Germinal center (tissue), 1 donor: ENCODE measurements around the gene AJM1.
"Not testable (repeated sequence)": the region's sequence is repeated elsewhere in the genome, so short reads cannot be mapped to it uniquely, and the experiment has no call there.

Experiments used
- DNase-seq: peaks from one replicate; pipeline ENCODE4 v3.0.0; 2012; ENCODE audit warnings: mixed read lengths, low spot score

Gene AJM1

GRCh38 chr9:136831720-136832104 lies 10.6 kb upstream of the AJM1 start:
- no peak for DNase-seq

DNA sequence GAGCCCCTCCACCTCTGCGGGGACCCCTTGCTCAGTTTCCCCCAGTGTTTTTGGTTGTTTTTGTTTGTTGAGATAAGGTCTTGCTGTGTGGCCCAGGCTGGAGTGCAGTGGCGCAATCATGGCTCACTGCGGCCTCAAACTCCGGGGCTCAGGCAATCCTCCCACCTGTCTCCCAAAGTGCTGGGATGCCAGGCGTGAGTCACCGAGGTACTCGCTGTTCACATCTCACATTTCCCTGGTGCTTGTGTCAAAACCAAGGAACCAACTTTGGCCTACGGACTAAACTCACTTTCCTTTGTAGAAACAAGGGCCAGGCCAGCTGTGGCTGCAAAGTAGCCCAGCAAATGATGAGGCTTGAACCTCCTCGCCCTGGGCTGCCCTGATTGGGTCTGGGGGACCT lies 9.7 kb upstream of the AJM1 start:
- DNase-seq: no peak

DNA sequence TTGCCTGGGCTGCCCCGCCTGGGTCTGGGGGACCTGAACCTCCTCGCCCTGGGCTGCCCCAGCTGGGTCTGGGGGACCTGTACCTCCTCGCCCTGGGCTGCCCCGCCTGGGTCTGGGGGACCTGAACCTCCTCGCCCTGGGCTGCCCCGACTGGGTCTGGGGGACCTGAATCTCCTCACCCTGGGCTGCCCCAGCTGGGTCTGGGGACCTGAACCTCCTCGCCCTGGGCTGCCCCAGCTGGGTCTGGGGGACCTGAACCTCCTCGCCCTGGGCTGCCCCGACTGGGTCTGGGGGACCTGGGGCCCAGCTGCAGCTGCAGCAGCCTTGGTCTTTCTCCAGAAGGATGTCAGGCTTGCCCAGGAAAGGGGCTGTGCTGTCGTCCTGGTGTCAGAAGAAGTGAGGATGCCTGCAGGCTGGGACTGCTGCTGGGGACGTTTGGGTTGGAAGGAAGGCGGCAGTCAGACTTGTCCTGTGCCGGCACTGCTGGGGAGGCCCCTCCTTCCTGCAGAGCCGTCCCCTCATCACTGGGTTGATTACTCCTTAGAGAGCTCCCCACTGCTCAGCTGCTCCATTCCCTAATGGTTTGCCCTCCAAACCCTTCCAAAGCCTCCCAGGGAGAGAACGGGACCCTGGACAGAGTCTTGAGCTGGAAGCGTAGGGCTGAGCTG lies 8.8 kb upstream of the AJM1 start:
- not testable (repeated sequence) for DNase-seq

- no peak for DNase-seq
Measured at GRCh38 chr9:136835162-136835931, 6.9 kb upstream of the AJM1 start.

- DNase-seq: no peak
Measured at GRCh38 chr9:136835932-136836904, 6.1 kb upstream of the AJM1 start.

DNA sequence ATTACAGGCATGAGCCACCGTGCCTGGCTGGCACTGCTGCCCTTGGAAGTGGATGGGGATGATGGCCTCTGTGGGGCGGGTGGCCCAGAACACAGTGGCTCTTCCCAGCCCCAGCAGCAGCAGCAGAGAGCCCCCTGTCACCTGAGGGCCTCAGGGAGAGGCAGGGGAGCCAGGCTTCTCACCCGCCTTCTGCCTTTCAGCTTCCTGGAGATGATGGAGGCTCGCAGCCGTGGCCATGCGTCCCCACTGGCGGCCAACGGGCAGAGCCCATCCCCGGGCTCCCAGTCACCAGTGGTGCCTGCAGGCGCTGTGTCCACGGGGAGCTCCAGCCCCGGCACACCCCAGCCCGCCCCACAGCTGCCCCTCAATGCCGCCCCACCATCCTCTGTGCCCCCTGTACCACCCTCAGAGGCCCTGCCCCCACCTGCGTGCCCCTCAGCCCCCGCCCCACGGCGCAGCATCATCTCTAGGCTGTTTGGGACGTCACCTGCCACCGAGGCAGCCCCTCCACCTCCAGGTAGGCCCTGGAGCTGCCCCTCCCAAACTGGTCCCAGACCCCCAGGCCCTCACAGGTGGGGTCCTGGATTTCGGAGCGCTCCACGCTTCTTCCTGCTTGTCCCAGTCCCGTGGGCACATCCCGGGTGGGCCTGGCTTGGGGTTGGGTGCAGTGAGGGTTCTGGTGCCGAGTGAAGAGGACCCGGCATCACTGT lies 5.0 kb upstream of the AJM1 start:
- no peak for DNase-seq

DNA sequence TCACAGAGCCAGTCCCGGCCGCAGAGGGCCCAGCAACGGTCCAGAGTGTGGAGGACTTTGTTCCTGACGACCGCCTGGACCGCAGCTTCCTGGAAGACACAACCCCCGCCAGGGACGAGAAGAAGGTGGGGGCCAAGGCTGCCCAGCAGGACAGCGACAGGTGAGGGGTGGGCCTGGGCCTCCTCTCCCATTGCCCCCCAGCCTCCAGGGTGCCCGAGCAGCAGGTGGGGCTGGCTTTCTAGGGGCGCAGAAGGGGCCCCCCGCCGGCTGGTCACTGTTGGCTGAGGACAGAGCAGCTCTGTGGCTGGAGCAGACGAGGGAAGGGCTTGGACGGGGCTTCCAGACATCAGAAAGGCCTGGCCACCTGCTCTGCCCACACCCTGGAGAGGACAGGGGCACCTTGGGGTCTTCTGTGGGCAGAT lies 4.4 kb upstream of the AJM1 start:
- DNase-seq: not testable (repeated sequence)

- no peak for DNase-seq
Measured at GRCh38 chr9:136838314-136839228, 3.7 kb upstream of the AJM1 start.

DNA sequence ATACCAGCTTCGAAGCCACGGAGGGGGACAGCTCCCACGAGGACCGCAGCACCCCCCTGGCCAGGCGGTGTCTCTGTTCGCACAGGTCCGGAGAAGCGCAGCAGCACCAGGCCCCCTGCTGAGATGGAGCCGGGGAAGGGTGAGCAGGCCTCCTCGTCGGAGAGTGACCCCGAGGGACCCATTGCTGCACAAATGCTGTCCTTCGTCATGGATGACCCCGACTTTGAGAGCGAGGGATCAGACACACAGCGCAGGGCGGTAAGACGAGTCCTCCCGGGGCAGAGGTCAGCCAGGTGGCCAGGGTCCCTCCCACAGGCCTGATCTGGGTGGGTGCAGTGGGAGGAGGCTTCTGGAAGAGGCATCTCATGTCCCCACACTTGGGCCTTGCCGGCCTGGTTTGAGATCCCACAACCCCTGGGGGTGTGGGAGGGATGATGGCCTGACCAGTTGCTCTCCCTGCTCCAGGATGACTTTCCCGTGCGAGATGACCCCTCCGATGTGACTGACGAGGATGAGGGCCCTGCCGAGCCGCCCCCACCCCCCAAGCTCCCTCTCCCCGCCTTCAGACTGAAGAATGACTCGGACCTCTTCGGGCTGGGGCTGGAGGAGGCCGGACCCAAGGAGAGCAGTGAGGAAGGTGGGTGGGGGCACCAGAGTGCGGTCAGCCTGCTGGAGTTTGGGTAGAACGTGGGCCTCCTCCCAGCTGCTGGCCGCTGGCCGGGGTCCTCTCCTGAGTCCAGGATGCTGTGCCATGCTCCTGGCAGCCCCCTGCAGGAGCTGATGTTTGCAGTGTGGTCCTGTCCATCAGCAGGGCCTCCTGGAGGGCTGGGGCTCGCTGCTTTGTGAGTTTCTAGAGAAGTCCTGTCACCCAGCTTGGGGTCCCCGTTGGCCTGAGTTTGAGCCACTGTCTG lies 2.8 kb upstream of the AJM1 start:
- DNase-seq: no peak

DNA sequence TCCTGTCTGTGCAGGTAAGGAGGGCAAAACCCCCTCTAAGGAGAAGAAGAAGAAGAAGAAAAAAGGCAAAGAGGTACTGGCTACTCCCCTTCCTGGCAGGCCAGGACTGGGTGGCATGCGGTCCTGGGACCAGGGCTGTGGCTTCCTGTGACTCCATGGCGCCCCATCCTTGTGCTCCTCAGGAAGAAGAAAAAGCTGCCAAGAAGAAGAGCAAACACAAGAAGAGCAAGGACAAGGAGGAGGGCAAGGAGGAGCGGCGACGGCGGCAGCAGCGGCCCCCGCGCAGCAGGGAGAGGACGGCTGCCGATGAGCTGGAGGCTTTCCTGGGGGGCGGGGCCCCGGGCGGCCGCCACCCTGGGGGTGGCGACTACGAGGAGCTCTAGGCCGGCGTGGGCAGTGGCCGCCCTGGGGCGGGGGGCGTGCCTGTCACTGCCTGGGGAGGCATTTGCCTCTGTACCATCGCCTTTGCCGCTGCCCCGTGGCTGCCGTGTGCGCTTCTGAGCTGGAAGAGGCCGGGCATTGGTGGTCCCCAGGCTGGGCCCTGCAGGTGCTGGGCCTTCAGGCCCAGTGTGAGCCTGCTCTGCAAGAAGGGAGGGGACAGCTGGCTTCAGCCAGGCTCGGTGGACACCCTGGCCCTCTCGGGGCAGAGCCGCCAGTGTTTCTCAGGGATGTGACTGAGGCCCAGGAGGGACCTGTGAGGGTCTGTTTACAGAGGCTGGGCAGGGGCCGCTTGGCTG lies 2.0 kb upstream of the AJM1 start:
- DNase-seq: no peak

DNA sequence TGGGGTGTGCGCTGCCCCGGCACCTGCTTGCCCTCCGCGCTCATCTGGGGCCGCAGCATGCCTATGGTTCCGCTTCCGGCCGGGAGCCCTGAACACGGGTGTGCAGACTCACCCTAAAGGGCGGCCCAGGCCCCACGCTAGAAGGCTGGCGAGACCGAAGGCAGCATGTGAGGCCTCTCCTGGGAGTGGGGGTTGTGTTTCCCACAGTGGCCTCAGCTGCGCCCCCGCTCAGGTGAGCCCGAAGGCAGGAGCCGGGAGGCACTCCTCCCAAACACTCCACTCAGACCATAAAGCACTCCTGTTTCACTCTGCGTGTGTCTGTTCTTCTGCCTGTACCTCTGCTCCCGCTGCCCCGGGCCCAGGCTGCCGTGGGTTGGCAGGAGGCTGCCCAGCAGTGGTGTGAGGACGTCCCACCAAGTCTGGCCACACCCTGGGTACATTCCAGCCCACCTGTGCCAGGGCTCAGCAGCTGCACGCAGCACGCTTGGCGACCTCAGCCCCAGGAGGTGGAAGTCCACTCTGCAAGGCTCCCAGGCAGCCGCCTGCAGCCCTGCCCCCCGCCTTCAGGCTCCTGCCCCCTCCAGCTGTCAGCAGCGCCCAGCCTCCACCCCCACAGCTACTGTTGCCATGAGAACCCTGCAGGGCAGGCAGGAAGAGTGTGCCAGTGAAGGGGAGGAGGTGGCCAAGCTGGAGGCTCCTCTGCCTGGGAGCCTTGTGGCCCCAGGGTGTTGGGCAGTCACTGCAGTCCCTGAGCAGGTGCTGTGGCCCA lies 1.2 kb upstream of the AJM1 start:
- DNase-seq: no peak

DNA sequence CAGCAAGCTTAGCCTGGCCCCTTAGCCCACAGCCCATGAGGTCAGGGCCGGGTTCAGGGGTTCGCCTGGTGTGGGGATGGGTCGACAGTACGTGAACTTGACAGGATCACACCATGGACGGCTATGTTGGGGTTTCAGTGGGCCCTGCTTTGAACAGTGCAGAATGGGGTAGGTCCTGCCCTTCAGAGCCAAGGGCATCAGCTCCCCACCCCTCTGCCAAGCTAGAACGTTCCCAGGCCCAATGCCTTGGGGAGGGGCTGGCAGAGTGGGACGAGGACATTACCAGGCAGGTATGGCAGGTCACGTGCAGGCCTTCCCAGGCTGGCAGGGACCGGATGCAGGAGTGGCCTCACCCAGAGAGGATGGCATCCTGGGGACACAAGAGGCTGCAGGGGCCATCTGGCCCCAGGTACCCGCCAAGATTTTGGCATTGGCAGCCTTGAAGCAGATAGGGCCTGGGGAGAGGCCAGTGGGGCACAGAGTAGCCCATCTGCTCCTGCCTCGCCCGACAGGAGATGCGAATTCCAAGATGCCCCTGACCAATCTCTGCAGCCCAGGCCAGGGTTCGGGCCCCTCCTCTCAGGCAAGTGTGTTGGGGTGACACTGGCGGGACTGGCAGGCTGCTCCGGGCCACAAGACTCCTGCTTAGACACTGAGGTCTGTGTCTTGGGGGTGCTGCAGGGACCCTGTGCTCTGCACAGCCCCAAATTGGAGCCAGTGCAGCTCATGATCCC lies 465 bp upstream of the AJM1 start:
- DNase-seq: not testable (repeated sequence)

GRCh38 chr9:136843159-136843800 lies 1.0 kb downstream of the AJM1 start:
- DNase-seq: not testable (repeated sequence)

- not testable (repeated sequence) for DNase-seq
Measured at GRCh38 chr9:136843801-136844740, 1.8 kb downstream of the AJM1 start.

- DNase-seq: no peak
Measured at GRCh38 chr9:136844761-136845464, 2.6 kb downstream of the AJM1 start.
